ENCODE results near the gene SCAF1.

DNA sequence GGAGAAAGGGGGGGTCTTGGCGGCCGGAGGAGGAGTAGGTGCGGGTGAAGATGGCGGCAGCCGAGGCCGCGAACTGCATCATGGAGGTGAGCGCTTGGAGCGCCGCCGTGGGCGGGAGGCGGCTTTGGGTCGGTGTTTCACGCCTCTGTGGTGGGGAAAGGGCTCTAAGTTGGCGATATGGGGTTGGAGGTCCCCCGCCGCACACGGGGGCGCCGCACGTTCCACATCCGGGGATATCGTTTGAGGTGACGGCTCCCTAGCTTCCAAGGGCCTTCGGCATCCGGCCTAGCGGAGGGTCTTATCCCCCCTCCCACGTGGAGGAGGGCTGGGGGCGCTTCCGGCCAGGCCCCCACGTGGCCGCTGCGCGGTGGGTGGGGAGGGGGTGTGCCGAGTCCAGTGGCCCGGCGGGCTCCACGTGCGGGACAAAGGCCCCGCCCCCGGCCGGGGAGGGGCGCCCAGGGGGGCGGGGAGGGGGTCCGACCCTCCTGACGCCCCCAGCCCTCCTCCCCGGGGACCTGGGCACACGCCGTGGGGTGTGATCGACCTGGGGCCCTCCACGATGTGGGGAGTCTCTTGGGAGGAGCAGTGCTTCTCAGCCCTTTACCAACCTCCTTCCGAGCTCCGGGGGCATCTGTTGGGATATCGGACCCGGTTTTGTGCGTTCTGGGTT lies 35.4 kb downstream of the SCAF1 start, which contains the start of gene PRMT1:
- TF ChIP-seq EZH2 (IDR thresholded peaks at IDR 0.05; ENCODE audit: low read length, unreplicated experiment): no peak
- no peak for TF ChIP-seq EZH2phosphoT487 (IDR thresholded peaks at IDR 0.05; ENCODE audit: borderline replicate concordance, low read length)
- TF ChIP-seq, protein P1, sequence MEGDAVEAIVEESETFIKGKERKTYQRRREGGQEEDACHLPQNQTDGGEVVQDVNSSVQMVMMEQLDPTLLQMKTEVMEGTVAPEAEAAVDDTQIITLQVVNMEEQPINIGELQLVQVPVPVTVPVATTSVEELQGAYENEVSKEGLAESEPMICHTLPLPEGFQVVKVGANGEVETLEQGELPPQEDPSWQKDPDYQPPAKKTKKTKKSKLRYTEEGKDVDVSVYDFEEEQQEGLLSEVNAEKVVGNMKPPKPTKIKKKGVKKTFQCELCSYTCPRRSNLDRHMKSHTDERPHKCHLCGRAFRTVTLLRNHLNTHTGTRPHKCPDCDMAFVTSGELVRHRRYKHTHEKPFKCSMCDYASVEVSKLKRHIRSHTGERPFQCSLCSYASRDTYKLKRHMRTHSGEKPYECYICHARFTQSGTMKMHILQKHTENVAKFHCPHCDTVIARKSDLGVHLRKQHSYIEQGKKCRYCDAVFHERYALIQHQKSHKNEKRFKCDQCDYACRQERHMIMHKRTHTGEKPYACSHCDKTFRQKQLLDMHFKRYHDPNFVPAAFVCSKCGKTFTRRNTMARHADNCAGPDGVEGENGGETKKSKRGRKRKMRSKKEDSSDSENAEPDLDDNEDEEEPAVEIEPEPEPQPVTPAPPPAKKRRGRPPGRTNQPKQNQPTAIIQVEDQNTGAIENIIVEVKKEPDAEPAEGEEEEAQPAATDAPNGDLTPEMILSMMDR (conservative IDR thresholded peaks at IDR 0.05; ENCODE audit: low read depth, low read length): no peak

Measured in PC-3 (cell line).